Nephron progenitor cell (in vitro differentiated cells): ENCODE results near the gene TRMT61A.

ENCODE experiments used
- DNase-seq: peaks from one replicate; pipeline ENCODE4 v3.0.0; 2021
- H3K27ac Mint-ChIP-seq: 2 replicates; pipeline ENCODE4 v1.8.0; 2021; ENCODE audit warnings: mild to moderate bottlenecking, moderate library complexity, mixed read lengths
- H3K27me3 Mint-ChIP-seq: 2 replicates; pipeline ENCODE4 v1.8.0; 2021; ENCODE audit warnings: mild to moderate bottlenecking, low read depth, mixed read lengths; ENCODE audit not compliant: poor library complexity
- H3K36me3 Mint-ChIP-seq: 2 replicates; pipeline ENCODE4 v1.8.0; 2021; ENCODE audit warnings: low read depth, mixed read lengths
- H3K4me1 Mint-ChIP-seq: 2 replicates; pipeline ENCODE4 v1.8.0; 2021; ENCODE audit warnings: mixed read lengths
- H3K4me3 Mint-ChIP-seq: 2 replicates; pipeline ENCODE4 v1.8.0; 2021; ENCODE audit warnings: mild to moderate bottlenecking, moderate library complexity, mixed read lengths
- H3K9me3 Mint-ChIP-seq: 2 replicates; pipeline ENCODE4 v1.8.0; 2021; ENCODE audit warnings: mild to moderate bottlenecking, moderate library complexity, mixed read lengths
- TF ChIP-seq, protein P1 (sequence below): fragments of 200-600 bp; sonication (generic); IDR thresholded peaks from 2 replicates; pipeline ENCODE4 v1.5.0; 2021; ENCODE audit warnings: antibody characterized with exemption

TRMT61A gene

GRCh38 chr14:103563844-103564505 is 35.0 kb downstream of the TRMT61A start:
- H3K36me3 Mint-ChIP-seq: peaks cover 18% of the 10 kb centered on the region
- peaks cover 52% of the 10 kb centered on the region for H3K4me1 Mint-ChIP-seq
- H3K4me3 Mint-ChIP-seq: peak overlapping the region; percentile 96
- H3K27ac Mint-ChIP-seq: peak overlapping the region; percentile 60
- DNase-seq: no peak
- H3K9me3 Mint-ChIP-seq: no peaks in the 10 kb centered on the region
- TF ChIP-seq, protein P1, sequence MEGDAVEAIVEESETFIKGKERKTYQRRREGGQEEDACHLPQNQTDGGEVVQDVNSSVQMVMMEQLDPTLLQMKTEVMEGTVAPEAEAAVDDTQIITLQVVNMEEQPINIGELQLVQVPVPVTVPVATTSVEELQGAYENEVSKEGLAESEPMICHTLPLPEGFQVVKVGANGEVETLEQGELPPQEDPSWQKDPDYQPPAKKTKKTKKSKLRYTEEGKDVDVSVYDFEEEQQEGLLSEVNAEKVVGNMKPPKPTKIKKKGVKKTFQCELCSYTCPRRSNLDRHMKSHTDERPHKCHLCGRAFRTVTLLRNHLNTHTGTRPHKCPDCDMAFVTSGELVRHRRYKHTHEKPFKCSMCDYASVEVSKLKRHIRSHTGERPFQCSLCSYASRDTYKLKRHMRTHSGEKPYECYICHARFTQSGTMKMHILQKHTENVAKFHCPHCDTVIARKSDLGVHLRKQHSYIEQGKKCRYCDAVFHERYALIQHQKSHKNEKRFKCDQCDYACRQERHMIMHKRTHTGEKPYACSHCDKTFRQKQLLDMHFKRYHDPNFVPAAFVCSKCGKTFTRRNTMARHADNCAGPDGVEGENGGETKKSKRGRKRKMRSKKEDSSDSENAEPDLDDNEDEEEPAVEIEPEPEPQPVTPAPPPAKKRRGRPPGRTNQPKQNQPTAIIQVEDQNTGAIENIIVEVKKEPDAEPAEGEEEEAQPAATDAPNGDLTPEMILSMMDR: no peak
- H3K27me3 Mint-ChIP-seq: no peaks in the 10 kb centered on the region

- H3K27ac Mint-ChIP-seq: peak overlapping the region; percentile 5
Measured at GRCh38 chr14:103568952-103569351, 40.0 kb downstream of the TRMT61A start.

GRCh38 chr14:103569408-103569807 is 40.4 kb downstream of the TRMT61A start:
- Mint-ChIP-seq H3K27me3 (no peaks in the 10 kb centered on the region), H3K9me3 (no peaks in the 10 kb centered on the region), H3K4me3 (no peak overlapping the region), H3K36me3 (peaks cover 11% of the 10 kb centered on the region), H3K27ac (peak overlapping the region; percentile 5), H3K4me1 (peaks cover 25% of the 10 kb centered on the region)
- DNase-seq: peak; percentile 32
- TF ChIP-seq, protein P1: no peak

More at GRCh38 chr14:103568952-103569351, 40.0 kb downstream of the TRMT61A start:
- TF ChIP-seq, protein P1: no peak
- H3K9me3 Mint-ChIP-seq: no peaks in the 10 kb centered on the region
- H3K4me3 Mint-ChIP-seq: no peak overlapping the region
- H3K4me1 Mint-ChIP-seq: peaks cover 24% of the 10 kb centered on the region
- no peaks in the 10 kb centered on the region for H3K27me3 Mint-ChIP-seq
- peaks cover 9% of the 10 kb centered on the region for H3K36me3 Mint-ChIP-seq
- no peak for DNase-seq

DNA sequence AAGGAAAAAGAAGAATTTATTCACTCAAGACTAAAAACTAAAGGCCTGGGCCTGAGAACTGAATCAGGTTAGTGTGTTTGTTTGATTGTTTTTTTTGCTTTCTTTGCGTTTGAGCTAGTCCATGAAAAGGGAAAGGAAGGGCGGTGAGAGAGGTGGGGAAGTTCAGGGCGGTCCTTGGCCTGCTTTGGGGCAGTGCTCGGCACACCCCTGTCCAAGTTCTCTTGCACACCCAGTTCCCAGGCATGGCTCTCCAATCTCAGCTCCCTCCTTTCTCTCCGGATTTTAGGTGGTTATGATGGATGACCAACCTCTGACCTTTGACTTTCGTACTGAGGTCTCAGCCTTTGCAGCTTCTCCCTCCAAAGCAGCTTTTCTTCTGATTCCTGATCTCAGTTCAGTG is 45.1 kb downstream of the TRMT61A start:
- no peaks in the 10 kb centered on the region for H3K9me3 Mint-ChIP-seq
- H3K4me3 Mint-ChIP-seq: no peak overlapping the region
- no peaks in the 10 kb centered on the region for H3K27me3 Mint-ChIP-seq

DNA sequence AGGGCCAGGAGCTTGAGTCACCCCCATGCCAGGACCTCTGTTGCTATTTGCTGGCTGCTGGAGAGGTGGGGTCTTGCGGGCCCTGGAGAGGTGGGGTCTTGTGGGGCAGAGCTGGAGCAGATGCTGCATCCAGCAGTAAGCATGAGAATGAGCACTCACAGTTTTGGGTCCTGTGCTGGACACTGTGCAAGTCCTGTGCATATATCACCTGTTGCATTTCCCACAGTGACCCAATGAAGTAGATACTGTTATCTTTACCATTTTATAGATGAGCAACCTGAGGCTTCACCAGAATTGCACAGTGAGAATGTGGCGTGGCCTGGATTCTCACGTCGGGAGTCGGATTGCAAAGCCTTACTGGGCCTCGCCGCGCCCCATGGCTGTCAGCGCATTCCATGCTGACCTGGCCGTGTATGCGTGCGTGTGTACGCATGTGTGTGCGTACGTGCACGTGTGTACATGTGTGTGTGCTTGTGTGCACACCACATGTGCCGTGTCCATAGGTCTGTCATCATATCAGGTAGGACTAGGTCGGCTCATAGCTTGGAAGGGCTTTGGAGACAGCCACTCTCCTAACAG is 45.8 kb downstream of the TRMT61A start:
- peaks cover 31% of the 10 kb centered on the region for H3K36me3 Mint-ChIP-seq
- H3K4me1 Mint-ChIP-seq: peaks cover 34% of the 10 kb centered on the region
- H3K27ac Mint-ChIP-seq: peak overlapping the region; percentile 83
- no peak overlapping the region for H3K4me3 Mint-ChIP-seq
- no peaks in the 10 kb centered on the region for H3K27me3 Mint-ChIP-seq
- TF ChIP-seq, protein P1: no peak
- no peak for DNase-seq
- H3K9me3 Mint-ChIP-seq: no peaks in the 10 kb centered on the region

More for the DNA sequence above, 45.1 kb downstream of the TRMT61A start:
- TF ChIP-seq, protein P1: no peak
- Mint-ChIP-seq H3K36me3 (peaks cover 31% of the 10 kb centered on the region), H3K4me1 (peaks cover 38% of the 10 kb centered on the region), H3K27ac (peak overlapping the region; percentile 67)
- DNase-seq: no peak
